GM19395 (cell line): ENCODE data around the gene ZNF140.

Experiments
- ATAC-seq: cut with Tn5 transposase; IDR thresholded peaks from one replicate; pipeline ENCODE4 v1.9.1; 2021; ENCODE audit warnings: mild to moderate bottlenecking, moderate library complexity; ENCODE audit not compliant: unreplicated experiment

ZNF140 gene

DNA sequence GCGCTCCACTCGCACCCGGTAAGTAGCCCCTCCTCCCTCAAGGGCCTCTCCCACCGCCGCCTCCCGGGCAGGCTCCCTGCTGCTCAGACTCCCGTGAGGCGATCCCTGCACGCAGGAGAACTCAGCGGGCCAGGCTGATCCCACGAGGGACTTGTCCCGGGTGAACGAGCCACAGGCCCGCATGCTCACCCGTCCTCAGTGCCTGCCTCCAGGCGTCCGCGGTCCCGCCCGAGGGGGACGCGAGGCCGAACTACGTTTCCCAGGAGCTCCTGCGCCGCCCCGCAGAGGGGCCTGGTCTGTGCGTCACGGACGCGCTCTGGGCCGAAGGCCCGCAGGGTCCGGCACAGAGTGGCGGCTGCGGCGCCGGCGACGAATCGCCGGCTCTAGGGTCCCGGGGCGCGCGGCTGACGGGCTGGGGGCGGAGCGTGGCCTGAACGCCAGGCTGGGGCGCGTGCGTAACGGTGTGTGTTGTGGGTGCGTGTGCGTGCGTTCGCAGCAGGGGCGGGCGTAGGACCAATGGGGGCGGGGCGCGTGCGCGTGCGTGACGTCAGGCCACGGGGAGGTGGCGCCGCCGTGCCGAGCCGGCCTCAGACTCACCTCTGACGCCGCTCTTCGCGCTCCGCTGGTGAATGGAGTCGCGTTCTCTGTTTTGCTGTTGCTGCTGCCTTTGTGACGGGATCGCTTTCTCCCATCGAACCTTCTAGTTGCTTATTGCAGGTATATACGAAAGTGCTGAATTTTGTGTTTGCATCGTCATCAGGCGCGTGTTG is 49.5 kb downstream of the ZNF140 start, which contains the start of the genes ZNF10 and ZNF891:
TSS of gene ZNF10 (plus strand) at position 590 of the 770 bp plus-strand sequence. CDS start 13,866 bp downstream, outside the sequence.
TSS of gene ZNF891 (minus strand) at position 237 of the 770 bp plus-strand sequence. CDS start 8,356 bp downstream, outside the sequence.
- peak; percentile 92 for ATAC-seq

DNA sequence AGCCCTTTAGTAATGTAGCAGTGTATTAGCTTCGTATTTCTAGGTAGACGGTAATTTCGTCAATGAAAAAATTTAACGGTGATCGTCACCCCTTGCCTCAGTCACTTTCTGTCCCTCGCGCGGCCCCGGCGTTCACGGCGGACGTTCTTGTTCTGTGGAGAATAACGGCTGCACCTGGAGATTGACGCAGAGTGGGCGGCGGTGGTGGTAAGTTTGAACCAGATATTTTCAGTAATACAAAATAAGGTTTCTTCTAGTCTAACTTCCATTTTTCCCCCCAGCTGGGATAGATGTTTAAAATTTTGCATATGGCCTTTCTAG is 50.0 kb downstream of the ZNF140 start:
- ATAC-seq, result peak; percentile 4

DNA sequence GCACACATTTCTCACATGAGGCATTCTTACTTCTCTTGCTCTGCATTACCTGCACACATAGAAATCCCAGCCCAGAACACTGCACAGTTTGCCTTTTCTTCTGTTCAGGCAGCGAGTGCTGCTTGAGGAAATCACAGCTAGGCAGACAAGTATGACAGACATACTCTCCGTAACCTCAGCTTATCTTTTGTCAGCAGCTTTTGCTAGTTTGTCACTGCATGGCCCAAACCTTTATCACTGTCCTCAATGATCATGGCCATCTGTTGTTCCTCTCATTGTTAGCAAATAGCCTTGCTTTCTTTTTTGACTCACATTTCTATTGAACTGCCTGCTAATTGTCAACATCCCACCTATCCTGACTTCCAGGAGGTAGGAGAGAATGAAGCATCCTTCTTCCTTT is 55.0 kb downstream of the ZNF140 start:
- no peak for ATAC-seq

DNA sequence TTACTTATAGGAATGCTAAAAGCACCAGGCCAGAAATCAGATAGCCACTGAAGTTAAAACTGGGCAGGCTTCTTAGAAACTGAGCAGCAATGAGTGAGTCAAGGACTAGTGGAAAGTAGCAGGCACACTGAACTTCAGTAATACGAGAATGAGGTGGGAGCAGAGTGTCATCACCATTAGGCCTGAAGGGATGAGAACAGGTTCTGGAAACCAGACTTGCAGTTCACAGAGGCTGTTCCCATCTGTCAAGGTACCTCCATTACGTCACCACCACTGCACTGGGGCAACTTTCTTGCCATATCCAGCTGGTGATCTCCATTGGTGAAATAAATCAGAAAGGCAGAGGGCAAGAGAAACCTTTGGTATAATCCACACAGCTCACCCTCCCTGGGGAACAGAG is 65.3 kb downstream of the ZNF140 start:
- no peak for ATAC-seq

DNA sequence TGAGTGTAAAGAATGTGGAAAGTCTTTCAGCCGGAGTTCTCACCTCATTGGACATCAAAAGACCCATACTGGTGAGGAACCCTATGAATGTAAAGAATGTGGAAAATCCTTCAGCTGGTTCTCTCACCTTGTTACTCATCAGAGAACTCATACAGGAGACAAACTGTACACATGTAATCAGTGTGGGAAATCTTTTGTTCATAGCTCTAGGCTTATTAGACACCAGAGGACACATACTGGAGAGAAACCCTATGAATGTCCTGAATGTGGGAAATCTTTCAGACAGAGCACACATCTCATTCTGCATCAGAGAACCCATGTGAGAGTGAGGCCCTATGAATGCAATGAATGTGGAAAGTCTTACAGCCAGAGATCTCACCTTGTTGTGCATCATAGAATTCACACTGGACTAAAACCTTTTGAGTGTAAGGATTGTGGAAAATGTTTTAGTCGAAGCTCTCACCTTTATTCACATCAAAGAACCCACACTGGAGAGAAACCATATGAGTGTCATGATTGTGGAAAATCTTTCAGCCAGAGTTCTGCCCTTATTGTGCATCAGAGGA is 75.5 kb downstream of the ZNF140 start:
- no peak for ATAC-seq
